Thoracic aorta (tissue), 2 donors: ENCODE measurements around the gene BTBD16. TPM values are rescaled to one million over a fixed set of nuclear protein-coding genes. Genes with fewer than 3 reads are reported as not detected.

Experiments used
- ATAC-seq: fragments of 150-250 bp; one replicate; pipeline ENCODE4 v1.8.0; 2017; ENCODE audit warnings: low read depth; ENCODE audit not compliant: insufficient number of reproducible peaks, low FRiP score
- DNase-seq: peaks from one replicate; pipeline ENCODE4 v3.0.0-alpha.2; 2020; ENCODE audit warnings: low spot score
- H3K27ac ChIP-seq, 2 donors: fragments of 200-600 bp; sonication (generic); 1 replicate in 1 of 2; 2 replicates in 1 of 2; pipeline ENCODE4 v1.5.1; 2016; ENCODE audit warnings: mild to moderate bottlenecking in 2 of 2, moderate library complexity in 2 of 2
- H3K27me3 ChIP-seq: fragments of 200-600 bp; sonication (generic); replicated peaks from 2 replicates; pipeline ENCODE4 v1.6.0; 2016; ENCODE audit warnings: mild to moderate bottlenecking; ENCODE audit not compliant: insufficient read depth
- H3K36me3 ChIP-seq: fragments of 200-600 bp; sonication (generic); one replicate; pipeline ENCODE4 v1.5.1; 2016
- H3K4me1 ChIP-seq, 2 donors: fragments of 200-600 bp; sonication (generic); 1 replicate in 1 of 2; 2 replicates in 1 of 2; pipeline versions ENCODE4 v1.5.1 to v1.6.0; 2016; ENCODE audit warnings: low read depth in 2 of 2, mild to moderate bottlenecking in 1 of 2; ENCODE audit not compliant: control insufficient read depth in 1 of 2
- H3K4me3 ChIP-seq: fragments of 200-600 bp; sonication (generic); 2 replicates; pipeline ENCODE4 v1.5.1; 2016; ENCODE audit warnings: mild to moderate bottlenecking
- H3K9me3 ChIP-seq: fragments of 200-600 bp; sonication (generic); 2 replicates; pipeline ENCODE4 v1.5.1; 2016
- total RNA-seq, 2 donors: library from RNA; depleted of rRNA; stranded (reverse); fragments of >200 nt; gene quantifications; one replicate each; pipeline versions ENCODE4 v1.1.0 to v1.2.3, GENCODE V29; 2016
- TF ChIP-seq, protein P1 (sequence below): fragments of 200-600 bp; sonication (generic); IDR thresholded peaks from one replicate; pipeline ENCODE4 v1.5.1; 2019; ENCODE audit warnings: antibody characterized with exemption

The BTBD16 gene
- total RNA-seq, 2 donors from 2014 or later: not detected

DNA sequence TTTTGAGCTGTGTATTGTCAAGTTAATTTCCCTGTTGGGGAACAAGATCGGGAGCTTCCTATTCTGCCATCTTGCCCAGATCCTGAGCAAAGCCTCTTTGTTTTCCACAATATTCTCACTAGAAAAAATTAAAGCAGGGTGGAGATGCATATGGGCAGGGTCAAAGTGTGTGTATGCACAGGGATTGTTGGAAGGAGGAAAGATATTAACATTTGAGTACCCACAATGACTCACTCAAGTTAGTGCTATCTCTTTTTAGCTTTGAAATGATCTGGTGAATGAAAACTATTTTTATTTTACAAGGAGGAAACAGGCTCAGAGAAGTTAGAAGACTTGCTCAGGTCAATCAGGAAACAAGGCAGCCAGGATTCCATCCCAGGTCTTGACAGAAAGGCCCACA, 6.7 kb upstream of the BTBD16 start:
- ATAC-seq: no peak
- H3K4me3 ChIP-seq: no peak overlapping the region

DNA sequence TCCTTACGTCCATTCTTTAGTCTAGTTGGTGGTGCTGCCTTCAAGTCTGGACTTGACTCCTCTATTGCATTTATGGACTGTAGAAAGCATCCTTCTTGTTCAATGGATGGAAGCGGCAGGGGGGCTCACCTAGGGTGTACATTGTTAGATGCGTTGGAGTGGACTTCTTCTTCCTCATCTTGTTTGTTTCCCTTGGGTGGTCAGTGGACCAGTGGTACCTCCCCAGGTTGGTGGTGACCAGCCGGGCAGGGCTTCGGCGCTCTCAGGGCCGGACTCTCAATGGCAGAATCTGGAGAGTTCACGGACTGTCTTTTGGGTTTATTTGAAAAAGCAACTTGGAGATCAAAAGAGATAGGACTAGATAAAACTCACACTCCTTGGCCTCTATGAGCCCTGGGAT, 6.2 kb upstream of the BTBD16 start:
- TF ChIP-seq, protein P1, sequence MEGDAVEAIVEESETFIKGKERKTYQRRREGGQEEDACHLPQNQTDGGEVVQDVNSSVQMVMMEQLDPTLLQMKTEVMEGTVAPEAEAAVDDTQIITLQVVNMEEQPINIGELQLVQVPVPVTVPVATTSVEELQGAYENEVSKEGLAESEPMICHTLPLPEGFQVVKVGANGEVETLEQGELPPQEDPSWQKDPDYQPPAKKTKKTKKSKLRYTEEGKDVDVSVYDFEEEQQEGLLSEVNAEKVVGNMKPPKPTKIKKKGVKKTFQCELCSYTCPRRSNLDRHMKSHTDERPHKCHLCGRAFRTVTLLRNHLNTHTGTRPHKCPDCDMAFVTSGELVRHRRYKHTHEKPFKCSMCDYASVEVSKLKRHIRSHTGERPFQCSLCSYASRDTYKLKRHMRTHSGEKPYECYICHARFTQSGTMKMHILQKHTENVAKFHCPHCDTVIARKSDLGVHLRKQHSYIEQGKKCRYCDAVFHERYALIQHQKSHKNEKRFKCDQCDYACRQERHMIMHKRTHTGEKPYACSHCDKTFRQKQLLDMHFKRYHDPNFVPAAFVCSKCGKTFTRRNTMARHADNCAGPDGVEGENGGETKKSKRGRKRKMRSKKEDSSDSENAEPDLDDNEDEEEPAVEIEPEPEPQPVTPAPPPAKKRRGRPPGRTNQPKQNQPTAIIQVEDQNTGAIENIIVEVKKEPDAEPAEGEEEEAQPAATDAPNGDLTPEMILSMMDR: no peak

More for the DNA sequence above, 6.7 kb upstream of the BTBD16 start:
- peaks cover 8% of the 10 kb centered on the region for H3K9me3 ChIP-seq
- peaks cover 2% of the 10 kb centered on the region for H3K36me3 ChIP-seq
- no peaks in the 10 kb centered on the region for H3K4me1 ChIP-seq
- no peak for DNase-seq
- no peaks in the 10 kb centered on the region for H3K27me3 ChIP-seq
- TF ChIP-seq, protein P1: no peak
- H3K27ac ChIP-seq: no peak overlapping the region

DNA sequence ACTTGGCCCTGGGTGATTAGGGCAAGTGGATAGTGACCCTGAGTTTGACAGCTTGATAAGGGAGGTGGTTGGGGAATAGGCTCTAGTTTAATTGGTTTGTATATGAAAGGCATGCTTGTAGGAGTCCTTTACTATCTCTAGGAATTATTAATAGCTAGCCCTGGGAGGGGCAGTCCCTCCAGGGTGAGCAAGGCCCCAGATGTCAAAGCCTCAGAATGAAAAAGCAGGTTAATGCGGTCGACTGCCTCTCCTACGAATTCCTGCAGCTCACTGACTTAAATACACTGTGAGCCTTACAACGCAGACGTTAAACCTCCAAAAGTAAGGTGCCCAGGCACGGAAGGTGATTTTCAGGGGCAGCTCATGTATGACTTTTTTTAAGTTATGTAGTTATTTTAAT, 5.2 kb upstream of the BTBD16 start:
- no peaks in the 10 kb centered on the region for H3K27me3 ChIP-seq
- H3K36me3 ChIP-seq: peaks cover 10% of the 10 kb centered on the region
- TF ChIP-seq, protein P1: no peak
- no peaks in the 10 kb centered on the region for H3K4me1 ChIP-seq
- DNase-seq (no peak), ATAC-seq (no peak)
- H3K27ac ChIP-seq: no peak overlapping the region
- H3K4me3 ChIP-seq: no peak overlapping the region
- H3K9me3 ChIP-seq: peaks cover 8% of the 10 kb centered on the region

More for the DNA sequence above, 6.2 kb upstream of the BTBD16 start:
- Histone ChIP-seq H3K27ac (no peak overlapping the region), H3K27me3 (no peaks in the 10 kb centered on the region), H3K9me3 (peaks cover 8% of the 10 kb centered on the region), H3K36me3 (peaks cover 5% of the 10 kb centered on the region), H3K4me3 (no peak overlapping the region), H3K4me1 (no peaks in the 10 kb centered on the region)
- DNase-seq: no peak
- ATAC-seq: no peak

DNA sequence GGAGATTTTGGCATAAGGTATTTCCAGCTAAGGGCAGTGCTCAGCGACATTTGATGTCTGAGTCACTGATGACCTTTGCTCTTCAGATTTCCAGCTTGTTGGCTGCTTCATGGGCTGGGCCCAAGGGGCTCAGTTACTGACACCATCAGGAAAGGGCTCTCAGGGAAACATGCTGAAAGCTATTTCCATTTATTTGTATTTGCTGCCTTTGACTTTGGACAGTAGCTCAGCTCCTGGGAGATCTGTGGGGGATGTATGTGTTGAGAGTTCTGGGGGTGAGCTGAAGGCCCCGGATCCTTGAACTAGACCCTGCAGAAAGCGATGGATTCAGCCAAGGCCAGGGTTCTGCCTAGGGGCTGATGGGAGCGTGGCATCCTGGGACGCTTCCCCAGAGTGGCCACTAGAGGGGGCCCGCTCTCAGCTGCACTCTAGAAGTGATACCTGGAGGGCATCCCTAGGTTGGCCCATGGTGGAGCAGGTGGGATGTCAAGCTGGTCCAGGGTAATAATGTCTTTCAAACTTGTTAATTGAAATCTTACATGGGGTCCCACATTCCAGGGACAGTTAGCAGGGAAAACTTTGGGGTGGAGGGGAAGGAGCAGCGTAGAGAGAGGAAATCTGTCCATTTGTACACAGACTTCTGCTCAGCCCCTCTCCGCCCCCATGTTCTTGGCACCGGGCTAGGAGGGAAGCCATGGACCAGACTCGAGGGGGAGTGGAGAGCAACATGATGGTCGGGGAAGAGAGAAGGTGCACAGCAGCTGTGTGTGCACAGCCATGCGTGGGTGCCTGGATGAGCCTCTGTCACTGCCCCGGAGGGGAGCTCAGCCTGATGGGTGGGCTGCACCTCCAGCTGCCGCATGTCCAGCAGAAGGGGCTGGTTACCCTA, 3.0 kb upstream of the BTBD16 start:
- peaks cover 12% of the 10 kb centered on the region for H3K36me3 ChIP-seq
- H3K9me3 ChIP-seq: no peaks in the 10 kb centered on the region
- no peaks in the 10 kb centered on the region for H3K4me1 ChIP-seq
- DNase-seq (no peak), ATAC-seq (no peak)
- H3K27ac ChIP-seq: no peak overlapping the region
- no peak overlapping the region for H3K4me3 ChIP-seq
- TF ChIP-seq, protein P1: peak; percentile 84
- H3K27me3 ChIP-seq: no peaks in the 10 kb centered on the region

DNA sequence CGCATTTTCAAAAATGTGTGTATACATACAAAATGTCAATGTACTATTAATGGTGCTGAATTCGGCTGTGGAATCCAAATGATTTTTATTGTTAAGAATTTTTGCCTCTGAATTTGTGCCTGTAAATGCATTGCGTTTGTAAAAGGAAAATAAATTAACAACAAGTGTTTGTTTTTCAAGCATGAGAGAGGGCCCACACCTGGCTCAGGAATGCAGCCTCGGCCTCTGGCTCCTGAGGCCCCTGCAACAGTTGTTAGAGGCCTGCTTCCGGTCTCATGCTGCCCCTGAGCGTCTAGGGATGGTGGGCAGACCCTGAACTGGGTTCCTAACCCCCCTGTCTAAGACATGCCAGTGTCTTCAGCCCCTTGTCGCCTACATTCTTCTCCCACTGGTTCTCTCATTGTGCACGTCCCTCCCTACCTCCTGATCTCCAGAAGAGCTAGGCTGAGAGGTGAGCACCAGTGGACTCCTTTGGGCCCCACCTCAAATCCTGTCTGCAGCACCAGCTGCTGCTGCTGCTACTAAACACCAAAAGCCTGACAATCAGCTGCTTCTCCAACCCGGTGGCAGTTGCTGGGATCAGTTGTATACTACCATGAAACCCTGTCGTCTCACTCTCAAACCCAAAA, 1.9 kb upstream of the BTBD16 start:
- no peaks in the 10 kb centered on the region for H3K27me3 ChIP-seq
- H3K4me3 ChIP-seq: no peak overlapping the region
- H3K4me1 ChIP-seq: no peaks in the 10 kb centered on the region
- TF ChIP-seq, protein P1: no peak
- ATAC-seq (no peak), DNase-seq (no peak)
- no peak overlapping the region for H3K27ac ChIP-seq
- peaks cover 12% of the 10 kb centered on the region for H3K36me3 ChIP-seq
- H3K9me3 ChIP-seq: no peaks in the 10 kb centered on the region
